AG04449 (cell line): ENCODE results near the gene PCDH18.

Experiments used
- CTCF ChIA-PET: fragments of 350-600 bp; formaldehyde crosslinking; extraction: SDS; loops from one replicate; lab custom pipeline; 2021; ENCODE audit warnings: antibody characterized with exemption; lab: Yijun Ruan, JAX
- POLR2A ChIA-PET: fragments of 400-600, 350-600 bp; formaldehyde crosslinking; extraction: SDS; loops from one replicate; lab custom pipeline; 2020; ENCODE audit warnings: antibody characterized with exemption, inconsistent platforms; lab: Yijun Ruan, JAX
- DNase-seq: peaks from one replicate; pipeline ENCODE4 v3.0.0-alpha.2; 2010; ENCODE audit warnings: low read depth, low spot score
- H3K4me3 ChIP-seq: 2 replicates; pipeline ENCODE4 v1.5.1; 2011; ENCODE audit warnings: low read depth, mild to moderate bottlenecking, control low read depth, low read length
- CTCF ChIP-seq: IDR thresholded peaks from one replicate; pipeline ENCODE4 v1.5.1; 2011; ENCODE audit warnings: mild to moderate bottlenecking, moderate library complexity, low read length, control low read depth, inconsistent platforms; ENCODE audit not compliant: insufficient read depth; ENCODE audit errors: missing control alignments

The PCDH18 gene

GRCh38 chr4:137545461-137545861 lies 13.2 kb upstream of the PCDH18 start:
- no peak overlapping the region for H3K4me3 ChIP-seq
- ChIA-PET CTCF (interaction anchor here (1.2 to 3.3 kb wide), 3 partner anchors 10 to 14 kb away, joined by 3 to 14 read pairs (median 4); partner anchors contain the start of gene PCDH18), POLR2A (interaction anchor here (0.5 to 1.6 kb wide), 3 partner anchors 13 to 63 kb away, joined by 4 to 7 read pairs (median 4); partner anchors contain the start of gene PCDH18)
- DNase-seq, result peak; percentile 91
- peak; percentile 15 for TF ChIP-seq CTCF

- TF ChIP-seq CTCF, result no peak
- POLR2A ChIA-PET, result interaction anchor here (0.7 kb wide), 1 partner anchor 244 kb away, joined by 3 read pairs; no protein-coding TSS in a partner anchor
- DNase-seq, result no peak
- CTCF ChIA-PET, result interaction anchor here (3.3 kb wide), 1 partner anchor 12 kb away, joined by 14 read pairs; the partner anchor contains the start of gene PCDH18
- no peak overlapping the region for H3K4me3 ChIP-seq
Observed at GRCh38 chr4:137543648-137544047, 11.4 kb upstream of the PCDH18 start.

- POLR2A ChIA-PET, result interaction anchor here (0.7 kb wide), 1 partner anchor 244 kb away, joined by 3 read pairs; no protein-coding TSS in a partner anchor
- no peak overlapping the region for H3K4me3 ChIP-seq
- CTCF ChIA-PET, result no interaction called here
- no peak for DNase-seq
- no peak for TF ChIP-seq CTCF
Observed at GRCh38 chr4:137543198-137543597, 10.9 kb upstream of the PCDH18 start.

- CTCF ChIA-PET, result interaction anchor here (1.2 kb wide), 1 partner anchor 418 kb away, joined by 3 read pairs; no protein-coding TSS in a partner anchor
- POLR2A ChIA-PET, result no interaction called here
- peak overlapping the region; percentile 37 for H3K4me3 ChIP-seq
Observed at GRCh38 chr4:137541876-137542646, 9.8 kb upstream of the PCDH18 start.

GRCh38 chr4:137541181-137541580 lies 8.9 kb upstream of the PCDH18 start:
- ChIA-PET CTCF (interaction anchor here (1.2 kb wide), 2 partner anchors 10 to 417 kb away, joined by 3 to 6 read pairs; partner anchors contain the start of gene PCDH18), POLR2A (no interaction called here)
- no peak overlapping the region for H3K4me3 ChIP-seq
- no peak for TF ChIP-seq CTCF
- DNase-seq, result no peak

More at GRCh38 chr4:137541876-137542646, 9.8 kb upstream of the PCDH18 start:
- DNase-seq, result no peak
- TF ChIP-seq CTCF, result no peak

- CTCF ChIA-PET, result interaction anchor here (1.0 to 1.2 kb wide), 2 partner anchors 9 to 1141 kb away, joined by 3 to 6 read pairs; partner anchors contain the start of gene PCDH18
- POLR2A ChIA-PET, result no interaction called here
- no peak overlapping the region for H3K4me3 ChIP-seq
- TF ChIP-seq CTCF, result no peak
- DNase-seq, result no peak
Observed at GRCh38 chr4:137540356-137540755, 8.1 kb upstream of the PCDH18 start.
